GM23248 (cell line): ENCODE results near the gene THOC7. TPM values are rescaled to one million over a fixed set of nuclear protein-coding genes. Genes with fewer than 3 reads are reported as not detected.

Experiments
- DNase-seq: peaks from one replicate; pipeline ENCODE4 v3.0.0-alpha.2; 2015
- H2AFZ ChIP-seq: fragments of 200-600 bp; sonication (generic); 2 replicates; pipeline ENCODE4 v1.6.1; 2016; ENCODE audit warnings: antibody characterized with exemption
- H3F3A ChIP-seq: fragments of 200-600 bp; sonication (generic); 2 replicates; pipeline ENCODE4 v1.6.1; 2016; ENCODE audit warnings: mild to moderate bottlenecking, antibody characterized with exemption, mixed run types; ENCODE audit not compliant: insufficient read depth
- H3K27ac ChIP-seq: fragments of 200-600 bp; sonication (generic); 2 replicates; pipeline ENCODE4 v1.5.1; 2016; ENCODE audit warnings: mild to moderate bottlenecking
- H3K27me3 ChIP-seq: fragments of 200-600 bp; sonication (generic); replicated peaks from 2 replicates; pipeline ENCODE4 v1.6.1; 2016; ENCODE audit warnings: mild to moderate bottlenecking; ENCODE audit not compliant: insufficient read depth
- H3K36me3 ChIP-seq: fragments of 200-600 bp; sonication (generic); 2 replicates; pipeline ENCODE4 v1.6.1; 2016; ENCODE audit warnings: low read depth, mild to moderate bottlenecking
- H3K4me1 ChIP-seq: fragments of 200-600 bp; sonication (generic); 2 replicates; pipeline ENCODE4 v1.6.1; 2016; ENCODE audit warnings: mild to moderate bottlenecking; ENCODE audit not compliant: insufficient read depth
- H3K4me2 ChIP-seq: fragments of 200-600 bp; sonication (generic); one replicate; pipeline ENCODE4 v1.6.1; 2016; ENCODE audit warnings: mild to moderate bottlenecking; ENCODE audit not compliant: unreplicated experiment
- H3K4me3 ChIP-seq: fragments of 200-600 bp; sonication (generic); 2 replicates; pipeline ENCODE4 v1.5.1; 2016; ENCODE audit warnings: mild to moderate bottlenecking
- H3K79me2 ChIP-seq: fragments of 200-600 bp; sonication (generic); 2 replicates; pipeline ENCODE4 v1.6.1; 2016; ENCODE audit warnings: mild to moderate bottlenecking; ENCODE audit not compliant: insufficient read depth
- H3K9ac ChIP-seq: fragments of 200-600 bp; sonication (generic); 2 replicates; pipeline ENCODE4 v1.6.1; 2016; ENCODE audit warnings: mild to moderate bottlenecking
- H3K9me2 ChIP-seq: fragments of 200-600 bp; sonication (generic); 2 replicates; pipeline ENCODE4 v1.6.1; 2016; ENCODE audit warnings: mixed run types, mild to moderate bottlenecking, moderate library complexity; ENCODE audit not compliant: insufficient read depth
- H3K9me3 ChIP-seq: fragments of 200-600 bp; sonication (generic); one replicate; pipeline ENCODE4 v1.6.1; 2017; ENCODE audit warnings: low read depth
- H4K20me1 ChIP-seq: fragments of 200-600 bp; sonication (generic); 2 replicates; pipeline ENCODE4 v1.6.0; 2016; ENCODE audit not compliant: insufficient read depth
- EZH2 ChIP-seq: fragments of 200-600 bp; sonication (generic); IDR thresholded peaks from 2 replicates; pipeline ENCODE4 v1.6.1; 2018; ENCODE audit warnings: antibody characterized with exemption, mild to moderate bottlenecking; ENCODE audit not compliant: insufficient read depth, poor library complexity, severe bottlenecking
- EZH2phosphoT487 ChIP-seq: fragments of 200-600 bp; sonication (generic); IDR thresholded peaks from 2 replicates; pipeline ENCODE4 v1.6.1; 2018; ENCODE audit warnings: antibody characterized with exemption, moderate library complexity, mild to moderate bottlenecking, low read depth; ENCODE audit not compliant: insufficient read depth
- WGBS, 2 experiments: methylation state at CpG; one replicate each; pipeline ENCODE4 v1.1.6; 2015 to 2017; ENCODE audit warnings: low lambda C conversion rate in 2 of 2, low coverage in 1 of 2; ENCODE audit errors: missing lambda C conversion rate in 2 of 2; 5-methylcytosine and 5-hydroxymethylcytosine counted together
- in situ Hi-C: fragments of 300-500 bp; cut with MboI; formaldehyde crosslinking; loops from 2 replicates; pipeline ENCODE4 v1.15.0; 2020
- polyA plus RNA-seq: library from polyadenylated mRNA; unstranded; fragments of >200 nt; fragmentation: Nextera tagmentation; extraction: Ambion mirVana; gene quantifications from 2 replicates; pipeline ENCODE4 v1.2.1, GENCODE V29; 2016
- total RNA-seq: library from RNA; depleted of rRNA; stranded (reverse); fragments of >200 nt; shearing (Covaris generic); gene quantifications from 2 replicates; pipeline ENCODE4 v1.2.3, GENCODE V29; 2014

Gene THOC7
- total and polyA plus RNA-seq, 2 experiments from 2014 or later: 54.8 to 103 TPM

- in situ Hi-C loops: no loop called here
- H3K27ac ChIP-seq: no peak overlapping the region
- H3K4me3 ChIP-seq: no peak overlapping the region
- H3K27me3 ChIP-seq: no peaks in the 10 kb centered on the region
- peaks cover under 1% of the 10 kb centered on the region; the same call in 1 of the 2 replicates for H3K36me3 ChIP-seq
- no peak overlapping the region for H2AFZ ChIP-seq
- no peak for DNase-seq
- H3K9me3 ChIP-seq: no peaks in the 10 kb centered on the region
- no peaks in the 10 kb centered on the region for H4K20me1 ChIP-seq
- H3F3A ChIP-seq: no peaks in the 10 kb centered on the region
- no peaks in the 10 kb centered on the region for H3K4me1 ChIP-seq
- WGBS, 2 experiments: 11 to 14% methylated on average over 1 of the region's 1 CpG
- no peaks in the 10 kb centered on the region for H3K9me2 ChIP-seq
- H3K79me2 ChIP-seq: peaks cover 71% of the 10 kb centered on the region
- no peak overlapping the region for H3K9ac ChIP-seq
- H3K4me2 ChIP-seq: no peak overlapping the region
- TF ChIP-seq EZH2phosphoT487: no peak
- no peak for TF ChIP-seq EZH2
Observed at GRCh38 chr3:63841704-63842103, 21.9 kb downstream of the THOC7 start.

DNA sequence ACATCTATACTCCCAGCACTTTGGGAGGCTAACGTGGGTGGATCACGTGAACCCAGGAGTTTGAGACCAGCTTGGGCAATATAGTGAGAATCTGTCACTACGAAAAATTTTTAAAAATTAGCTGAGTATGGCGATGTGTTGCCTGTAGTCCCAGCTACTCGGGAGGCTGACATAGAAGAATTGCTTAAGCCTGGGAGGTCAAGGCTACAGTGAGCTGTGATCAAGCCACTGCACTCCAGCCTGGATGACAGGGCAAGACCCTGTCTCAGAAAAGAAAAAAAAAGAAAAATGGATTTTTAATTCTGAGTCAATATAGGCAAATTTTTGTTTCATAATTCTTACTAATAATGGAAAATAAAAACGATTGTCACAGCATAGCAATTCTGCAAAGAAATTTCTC is 31.2 kb downstream of the THOC7 start:
- H3K4me1 ChIP-seq: no peaks in the 10 kb centered on the region
- H3K9ac ChIP-seq: no peak overlapping the region
- no peaks in the 10 kb centered on the region for H3F3A ChIP-seq
- no peaks in the 10 kb centered on the region for H3K9me3 ChIP-seq
- H2AFZ ChIP-seq: no peak overlapping the region
- H3K79me2 ChIP-seq: no peaks in the 10 kb centered on the region
- H3K36me3 ChIP-seq: peaks cover 61% of the 10 kb centered on the region
- 91 to 93% methylated on average over 6 of the region's 6 CpGs for WGBS, 2 experiments
- in situ Hi-C loops: no loop called here
- H3K4me3 ChIP-seq: no peak overlapping the region
- no peaks in the 10 kb centered on the region for H3K9me2 ChIP-seq
- no peak for DNase-seq
- no peak for TF ChIP-seq EZH2
- no peak for TF ChIP-seq EZH2phosphoT487
- no peaks in the 10 kb centered on the region for H3K27me3 ChIP-seq
- H3K27ac ChIP-seq: no peak overlapping the region
- no peaks in the 10 kb centered on the region for H4K20me1 ChIP-seq
- H3K4me2 ChIP-seq: no peak overlapping the region

GRCh38 chr3:63830526-63830925 is 33.1 kb downstream of the THOC7 start:
- no peak for DNase-seq
- WGBS, 2 experiments: 84 to 89% methylated on average over 6 of the region's 6 CpGs
- Histone ChIP-seq H3K9me3 (no peaks in the 10 kb centered on the region), H3K4me1 (no peaks in the 10 kb centered on the region), H3K4me2 (no peak overlapping the region), H3K27ac (no peak overlapping the region), H4K20me1 (no peaks in the 10 kb centered on the region), H3K4me3 (no peak overlapping the region), H3K36me3 (peaks cover 48% of the 10 kb centered on the region), H3K79me2 (no peaks in the 10 kb centered on the region), H2AFZ (no peak overlapping the region), H3F3A (no peaks in the 10 kb centered on the region), H3K27me3 (no peaks in the 10 kb centered on the region), H3K9ac (no peak overlapping the region), H3K9me2 (no peaks in the 10 kb centered on the region)
- in situ Hi-C loops: no loop called here
- TF ChIP-seq EZH2: no peak
- TF ChIP-seq EZH2phosphoT487: no peak

DNA sequence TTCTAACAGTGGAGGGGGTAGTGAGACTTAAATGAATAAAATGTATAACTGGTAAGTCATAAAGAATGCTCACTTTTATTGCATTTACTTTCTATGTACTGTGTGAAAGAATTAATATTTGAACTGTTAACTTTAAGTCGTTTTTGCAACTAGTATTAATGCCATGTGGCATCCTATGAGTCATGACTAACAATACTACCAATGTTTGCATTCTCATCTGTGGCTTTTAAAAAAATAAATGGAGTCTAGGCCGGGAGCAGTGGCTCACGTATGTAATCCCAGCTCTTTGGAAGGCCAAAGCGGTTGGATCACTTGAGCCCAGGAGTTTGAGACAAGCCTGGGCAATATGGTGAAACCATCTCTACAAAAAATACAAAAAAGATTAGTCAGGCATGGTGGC is 39.3 kb downstream of the THOC7 start:
- no peak overlapping the region for H3K9ac ChIP-seq
- no peak overlapping the region for H2AFZ ChIP-seq
- H3K27ac ChIP-seq: 0 out of 2 replicates have a peak overlapping the region, but pooled peaks have one; percentile 6
- TF ChIP-seq EZH2phosphoT487: no peak
- TF ChIP-seq EZH2: no peak
- peaks cover 6% of the 10 kb centered on the region for H3K4me1 ChIP-seq
- peaks cover 4% of the 10 kb centered on the region; the same call in 1 of the 2 replicates for H3F3A ChIP-seq
- peaks cover 9% of the 10 kb centered on the region; the same call in 1 of the 2 replicates for H3K36me3 ChIP-seq
- no peaks in the 10 kb centered on the region for H3K9me3 ChIP-seq
- H3K27me3 ChIP-seq: no peaks in the 10 kb centered on the region
- no peaks in the 10 kb centered on the region for H4K20me1 ChIP-seq
- no peaks in the 10 kb centered on the region for H3K79me2 ChIP-seq
- H3K9me2 ChIP-seq: no peaks in the 10 kb centered on the region
- no peak overlapping the region for H3K4me3 ChIP-seq
- peak; percentile 63 for DNase-seq
- in situ Hi-C loops: loop anchor here (25.0 kb wide), 1 partner anchor 1212 kb away; no protein-coding TSS in a partner anchor
- WGBS, 2 experiments: 52 to 60% methylated on average over 4 of the region's 4 CpGs
- H3K4me2 ChIP-seq: no peak overlapping the region

DNA sequence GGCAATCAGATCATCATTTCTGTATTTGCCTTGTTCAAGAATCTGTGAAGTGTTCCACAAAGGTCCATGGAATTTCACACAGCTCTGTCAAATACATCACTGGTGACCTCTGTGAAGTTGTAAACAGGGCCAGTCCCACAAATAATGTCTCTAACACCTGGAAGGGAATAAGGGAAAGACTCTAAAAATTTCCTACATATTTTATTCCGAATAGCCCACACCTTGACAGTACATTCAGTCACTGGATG is 44.5 kb downstream of the THOC7 start, which contains the start of gene C3orf49:
TSS of gene C3orf49 (plus strand) at position 149 of the 248 bp plus-strand sequence. CDS start 173 bp downstream, outside the sequence.
- H3K27ac ChIP-seq: no peak within 1 kb of the TSS
- in situ Hi-C loops: loop anchor here (5.0 to 25.0 kb wide), 2 partner anchors 467 to 1207 kb away; no protein-coding TSS in a partner anchor

More for the DNA sequence above, 44.5 kb downstream of the THOC7 start, which contains the start of gene C3orf49:
- no peak for DNase-seq
- 0 out of 2 replicates have a peak, but pooled peaks cover 4% of the 10 kb centered on the region for H3K36me3 ChIP-seq
- H3K9me3 ChIP-seq: no peaks in the 10 kb centered on the region
- H3F3A ChIP-seq: no peaks in the 10 kb centered on the region
- no peaks in the 10 kb centered on the region for H3K9me2 ChIP-seq
- H2AFZ ChIP-seq: no peak within 1 kb of the TSS
- H3K4me2 ChIP-seq: no peak within 1 kb of the TSS
- no peak within 1 kb of the TSS for H3K9ac ChIP-seq
- no peaks in the 10 kb centered on the region for H4K20me1 ChIP-seq
- H3K4me3 ChIP-seq: no peak within 1 kb of the TSS
- WGBS, 2 experiments: 96 to 97% methylated on average over 1 of the region's 1 CpG
- H3K79me2 ChIP-seq: no peaks in the 10 kb centered on the region
- no peak for TF ChIP-seq EZH2phosphoT487
- H3K4me1 ChIP-seq: 0 out of 2 replicates have a peak, but pooled peaks cover 2% of the 10 kb centered on the region
- no peaks in the 10 kb centered on the region for H3K27me3 ChIP-seq
